Activated CD8-positive, alpha-beta memory T cell treated with anti-CD3 and anti-CD28 coated beads, Interleukin-2, amount 50 U/mL, for 4 hours (primary cell): ENCODE results near the gene PDE8B.

ENCODE experiments used
- DNase-seq: peaks from one replicate; pipeline ENCODE4 v3.0.0-alpha.2; 2020

The PDE8B gene

GRCh38 chr5:77210091-77210963, at the start of gene PDE8B:
Gene PDE8B, plus strand, starts transcription at chr5:77210680. Its CDS starts 246 bp downstream, at chr5:77210926.
- DNase-seq, result no peak

GRCh38 chr5:77163453-77163852, 47.0 kb upstream of the PDE8B start:
- DNase-seq, result no peak

GRCh38 chr5:77167063-77167462, 43.4 kb upstream of the PDE8B start:
- no peak for DNase-seq

GRCh38 chr5:77167695-77168121, 42.8 kb upstream of the PDE8B start:
- no peak for DNase-seq

- no peak for DNase-seq
Observed at GRCh38 chr5:77168161-77168878, 42.2 kb upstream of the PDE8B start.

- no peak for DNase-seq
Observed at GRCh38 chr5:77168879-77169244, 41.6 kb upstream of the PDE8B start.

GRCh38 chr5:77170196-77170890, 40.1 kb upstream of the PDE8B start:
- no peak for DNase-seq

GRCh38 chr5:77171141-77171910, 39.2 kb upstream of the PDE8B start:
- no peak for DNase-seq

GRCh38 chr5:77172713-77173328, 37.7 kb upstream of the PDE8B start:
- DNase-seq, result no peak

- no peak for DNase-seq
Observed at GRCh38 chr5:77174526-77174925, 36.0 kb upstream of the PDE8B start.

GRCh38 chr5:77175231-77175630, 35.2 kb upstream of the PDE8B start:
- no peak for DNase-seq

GRCh38 chr5:77176429-77176828, 34.1 kb upstream of the PDE8B start:
- DNase-seq, result no peak

GRCh38 chr5:77177576-77177975, 32.9 kb upstream of the PDE8B start:
- DNase-seq, result no peak

GRCh38 chr5:77180167-77181081, 30.1 kb upstream of the PDE8B start:
- no peak for DNase-seq

GRCh38 chr5:77181173-77181572, 29.3 kb upstream of the PDE8B start:
- DNase-seq, result no peak

GRCh38 chr5:77181596-77182304, 28.7 kb upstream of the PDE8B start:
- no peak for DNase-seq

- DNase-seq, result no peak
Observed at GRCh38 chr5:77182367-77182766, 28.1 kb upstream of the PDE8B start.

- DNase-seq, result no peak
Observed at GRCh38 chr5:77186652-77187370, 23.7 kb upstream of the PDE8B start.

- DNase-seq, result no peak
Observed at GRCh38 chr5:77189421-77189820, 21.1 kb upstream of the PDE8B start.
